Stimulated activated CD8-positive, alpha-beta memory T cell treated with anti-CD3 and anti-CD28 coated beads, Interleukin-2, amount 100 ng/mL, for 48 hours (primary cell): ENCODE measurements around the gene B3GNT7.
"Not testable (repeated sequence)": the region's sequence is repeated elsewhere in the genome, so short reads cannot be mapped to it uniquely, and the experiment has no call there.

ENCODE experiments used
- DNase-seq, 2 donors: peaks; one replicate each; pipeline ENCODE4 v3.0.0-alpha.2; 2020; ENCODE audit warnings: low read depth in 2 of 2

B3GNT7 gene, protein sequence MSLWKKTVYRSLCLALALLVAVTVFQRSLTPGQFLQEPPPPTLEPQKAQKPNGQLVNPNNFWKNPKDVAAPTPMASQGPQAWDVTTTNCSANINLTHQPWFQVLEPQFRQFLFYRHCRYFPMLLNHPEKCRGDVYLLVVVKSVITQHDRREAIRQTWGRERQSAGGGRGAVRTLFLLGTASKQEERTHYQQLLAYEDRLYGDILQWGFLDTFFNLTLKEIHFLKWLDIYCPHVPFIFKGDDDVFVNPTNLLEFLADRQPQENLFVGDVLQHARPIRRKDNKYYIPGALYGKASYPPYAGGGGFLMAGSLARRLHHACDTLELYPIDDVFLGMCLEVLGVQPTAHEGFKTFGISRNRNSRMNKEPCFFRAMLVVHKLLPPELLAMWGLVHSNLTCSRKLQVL

DNA sequence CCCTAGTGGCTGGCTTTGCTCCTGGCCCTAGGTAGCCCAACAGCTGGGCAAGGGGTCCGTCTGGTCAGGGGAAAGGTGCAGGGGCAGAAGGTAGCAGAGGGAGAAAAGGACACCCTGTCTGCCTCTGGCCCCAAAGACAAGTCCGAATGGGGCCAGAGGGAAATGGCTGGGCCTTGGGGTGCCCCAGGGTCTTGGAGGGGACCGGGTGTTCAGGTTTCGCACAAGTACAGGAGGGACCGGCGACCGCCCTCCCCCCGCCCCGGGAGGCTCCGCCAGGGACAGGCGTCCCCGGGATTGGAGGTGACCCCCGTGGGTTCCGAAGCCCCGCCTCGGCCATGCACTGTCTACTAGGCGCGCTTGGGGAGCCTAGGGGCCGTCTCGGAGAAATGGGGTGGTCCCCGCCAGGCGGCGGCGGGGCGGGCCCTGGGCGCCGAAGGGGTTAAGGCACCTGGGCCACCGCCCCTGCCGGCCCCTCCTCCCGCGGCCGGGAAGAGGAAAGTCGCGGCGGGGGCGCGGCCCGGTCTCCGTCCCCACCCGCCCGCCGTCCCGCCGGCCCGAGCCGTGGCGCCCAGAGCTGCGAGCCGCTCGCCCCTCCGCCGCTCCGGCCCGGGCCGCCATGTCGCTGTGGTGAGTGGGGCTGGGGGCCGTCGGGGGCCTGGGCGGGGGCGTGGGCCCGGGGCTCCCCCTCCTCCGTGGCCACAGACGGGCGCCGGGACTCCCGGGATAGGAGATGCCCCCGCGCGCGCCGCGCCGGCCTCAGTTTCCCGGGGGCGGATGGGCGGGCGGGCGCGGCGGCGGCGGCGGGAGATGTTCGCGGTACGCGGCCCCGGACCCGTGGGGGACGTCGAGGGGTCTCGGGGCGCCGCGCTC lies at the start of gene B3GNT7:
Gene B3GNT7, plus strand, starts transcription at position 523 of the 870 bp plus-strand sequence. Its CDS starts 94 bp downstream, at position 617.
- no peak for DNase-seq

DNA sequence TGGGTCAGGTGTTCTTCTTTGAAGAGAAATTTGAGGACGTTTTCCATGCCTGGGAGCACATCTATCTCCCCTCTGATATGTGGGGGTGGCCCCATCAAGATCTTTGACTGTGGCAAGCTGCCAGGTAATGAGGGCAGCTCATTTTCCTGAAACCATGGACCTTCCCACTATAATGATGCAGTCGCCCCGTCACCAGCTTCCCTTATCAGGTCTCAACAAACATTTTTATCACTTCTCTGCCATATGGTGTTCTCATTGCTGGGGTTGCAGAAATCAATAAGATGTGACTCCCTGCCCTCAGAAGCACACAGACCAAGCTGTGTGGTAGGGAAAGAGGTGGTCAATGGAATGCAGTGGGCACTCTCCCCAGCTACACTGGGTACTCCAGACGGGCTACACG lies 48.4 kb upstream of the B3GNT7 start:
- DNase-seq = no peak

DNA sequence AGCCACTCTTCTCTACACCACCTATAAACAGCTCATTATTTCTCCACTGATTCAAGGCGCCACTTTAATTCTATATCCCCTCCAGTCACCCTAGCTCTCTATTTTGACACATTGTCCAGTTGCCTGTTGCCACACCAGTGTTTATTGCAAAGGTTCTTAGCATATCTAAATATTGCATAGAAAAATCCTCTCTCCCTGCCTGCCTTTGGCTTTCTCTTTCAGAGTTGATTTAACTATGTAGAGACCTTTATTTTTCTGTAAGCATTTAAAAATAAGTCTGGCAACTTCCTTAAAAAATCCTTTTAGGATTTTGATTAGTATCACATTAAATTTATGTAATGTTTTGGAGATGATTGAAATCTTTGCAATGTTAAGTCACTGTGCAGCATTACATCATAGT lies 47.9 kb upstream of the B3GNT7 start:
- DNase-seq = no peak

DNA sequence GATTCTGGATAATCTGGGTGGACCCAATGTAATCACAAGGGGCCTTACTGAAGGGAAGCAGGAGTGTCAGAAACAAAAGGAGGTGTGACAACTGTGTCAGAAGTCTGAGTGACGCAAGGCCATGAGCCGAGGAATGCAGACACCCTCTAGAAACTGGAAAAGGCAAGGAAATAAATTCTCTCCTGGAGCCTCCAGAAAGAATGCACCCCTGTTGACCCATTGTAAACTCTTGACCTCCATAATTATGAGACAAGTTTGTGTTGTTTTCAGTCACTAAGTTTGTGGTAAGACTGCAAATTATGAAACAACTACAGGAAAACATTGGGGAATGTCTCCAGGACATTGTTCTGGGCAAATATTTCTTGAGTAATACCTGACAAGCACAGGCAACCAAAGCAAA lies 47.3 kb upstream of the B3GNT7 start:
- DNase-seq = no peak

DNA sequence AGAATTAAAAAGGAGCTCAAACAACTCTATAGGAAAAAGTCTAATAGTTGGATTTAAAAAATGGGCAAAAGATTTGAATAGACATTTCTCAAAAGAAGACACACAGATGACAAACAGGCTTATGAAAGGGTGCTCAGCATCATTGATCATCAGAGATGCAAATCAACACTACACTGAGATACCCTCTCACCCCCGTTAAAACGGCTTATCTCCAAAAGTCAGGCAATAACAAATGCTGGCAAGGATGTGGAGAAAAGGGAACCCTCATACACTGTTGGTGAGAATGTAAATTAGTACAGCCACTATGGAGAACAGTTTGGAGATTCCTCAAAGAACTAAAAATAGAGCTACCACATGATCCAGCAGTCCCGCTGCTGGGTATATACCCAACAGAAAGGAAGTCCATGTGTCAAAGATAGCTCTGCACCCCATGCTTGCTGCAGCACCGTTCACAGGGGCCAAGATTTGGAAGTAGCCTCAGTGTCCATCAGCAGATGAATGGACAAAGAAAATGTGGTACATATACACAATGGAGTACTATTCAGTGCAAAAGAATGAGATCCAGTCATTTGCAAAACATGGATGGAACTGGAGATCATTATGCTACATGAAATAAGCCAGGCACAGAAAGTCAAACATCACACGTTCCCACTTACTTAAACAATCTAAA lies 46.7 kb upstream of the B3GNT7 start:
- DNase-seq = no peak

DNA sequence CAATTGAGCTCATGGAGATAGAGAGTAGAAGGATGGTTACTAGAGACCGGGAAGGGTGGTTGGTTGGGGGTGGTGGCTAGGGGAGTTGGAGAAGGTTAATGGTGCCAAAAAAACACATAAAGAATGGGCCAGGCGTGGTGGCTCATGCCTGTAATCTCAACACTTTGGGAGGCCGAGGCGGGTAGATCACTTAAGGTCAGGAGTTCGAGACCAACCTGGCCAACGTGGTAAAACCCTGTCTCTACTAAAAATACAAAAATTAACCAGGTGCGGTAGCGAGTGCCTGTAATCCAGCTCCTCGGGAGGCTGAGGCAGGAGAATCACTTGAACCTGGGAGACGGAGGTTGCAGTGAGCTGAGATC lies 46.2 kb upstream of the B3GNT7 start:
- DNase-seq = not testable (repeated sequence)

DNA sequence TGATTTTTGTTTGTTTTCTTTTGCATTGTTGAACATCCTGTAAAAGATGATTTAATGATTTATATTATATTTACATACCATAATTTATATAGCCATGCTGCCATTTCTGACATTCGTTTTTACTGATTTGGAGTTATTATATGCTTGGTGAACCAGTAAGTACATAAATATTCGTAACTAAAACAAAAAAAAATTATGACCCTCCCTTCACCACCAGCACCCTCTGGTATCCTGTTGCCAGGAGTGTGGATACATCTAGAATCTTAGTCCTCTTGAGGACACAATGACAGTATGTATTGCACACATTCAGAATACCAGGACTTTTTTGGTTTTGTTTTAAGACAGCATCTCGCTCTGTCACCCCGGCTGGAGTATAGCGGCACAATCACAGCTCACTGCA lies 43.9 kb upstream of the B3GNT7 start:
- no peak for DNase-seq

DNA sequence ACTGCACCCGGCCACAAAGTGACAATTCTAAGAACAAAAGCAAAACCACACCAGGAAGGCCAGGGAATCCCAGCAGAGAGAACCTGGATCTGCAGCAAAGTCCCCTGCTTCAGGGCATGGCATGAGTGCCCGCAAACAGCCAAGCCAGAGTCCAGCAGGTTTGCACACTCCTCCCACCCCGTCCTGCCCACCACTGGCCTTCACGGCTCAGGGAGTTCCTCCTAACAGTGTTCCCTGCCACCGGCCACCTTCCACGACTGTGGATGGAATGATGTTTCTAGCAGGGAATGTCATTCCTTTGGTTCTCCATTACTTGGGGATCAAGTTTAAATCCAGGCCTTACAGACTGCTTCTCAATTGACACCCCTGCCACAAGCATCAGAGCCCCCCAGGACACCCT lies 42.0 kb upstream of the B3GNT7 start:
- DNase-seq = no peak

DNA sequence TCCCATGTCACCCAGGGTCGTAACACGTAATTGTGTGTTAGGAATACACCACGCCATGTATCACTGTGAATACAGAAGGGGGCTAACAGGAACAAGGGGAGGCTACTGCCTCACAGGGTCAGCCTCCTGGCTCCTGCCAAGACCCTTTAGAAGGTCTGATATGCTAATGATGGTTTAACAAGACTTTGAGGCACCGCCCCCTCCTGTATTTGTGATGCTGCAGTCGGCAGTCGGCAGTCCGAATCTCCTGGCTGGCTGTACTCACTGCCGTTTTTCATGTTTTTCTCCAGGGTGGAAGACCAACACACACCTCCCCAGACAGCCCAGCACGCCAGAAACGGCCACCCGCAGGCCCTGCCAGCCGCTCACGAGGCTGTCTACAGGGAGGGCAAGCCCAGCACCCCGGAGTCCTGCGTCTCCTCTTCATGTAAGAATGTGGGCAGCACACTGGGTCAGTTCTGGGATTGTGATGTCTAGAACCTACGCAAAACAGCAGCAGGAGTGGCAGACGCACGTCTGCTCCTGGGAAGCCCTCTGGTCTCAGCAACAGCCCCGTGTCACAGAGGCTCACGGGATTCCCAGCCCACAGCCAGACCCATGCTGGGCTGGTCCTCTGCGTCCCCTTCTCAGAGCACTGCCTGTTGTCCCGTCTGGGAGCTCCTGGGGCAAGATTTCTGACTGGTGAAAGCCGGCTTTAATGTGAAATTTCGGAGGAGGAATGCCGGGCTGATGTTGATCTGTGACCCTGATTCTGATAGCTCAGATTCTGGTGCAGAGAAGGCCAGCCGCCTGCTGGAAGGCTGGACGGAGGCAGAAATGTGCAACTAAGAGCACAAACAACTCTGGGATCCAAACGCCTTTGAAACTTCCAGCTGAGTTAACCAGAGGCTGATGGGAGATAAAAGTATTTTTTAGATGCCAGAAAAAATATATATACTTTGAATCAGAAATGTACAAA lies 39.7 kb upstream of the B3GNT7 start:
- DNase-seq = no peak

DNA sequence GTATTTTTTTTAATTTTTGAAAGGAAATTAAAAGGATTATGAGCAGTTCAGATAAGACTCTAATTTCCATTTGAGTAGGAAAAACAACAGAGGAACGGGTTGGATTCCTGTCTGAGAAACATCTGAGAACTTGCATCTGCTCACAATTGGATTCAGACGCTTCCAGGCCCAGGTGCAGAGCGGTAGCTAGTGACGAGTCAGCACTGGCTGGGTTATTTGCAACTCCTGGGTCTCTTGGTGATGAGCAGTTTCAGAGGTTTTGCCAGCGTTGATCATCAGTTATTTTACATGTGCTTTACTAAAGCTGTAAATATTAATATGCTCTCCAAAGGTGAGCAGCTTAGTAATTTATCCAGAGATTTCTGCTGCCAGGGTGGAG lies 39.1 kb upstream of the B3GNT7 start:
- no peak for DNase-seq

DNA sequence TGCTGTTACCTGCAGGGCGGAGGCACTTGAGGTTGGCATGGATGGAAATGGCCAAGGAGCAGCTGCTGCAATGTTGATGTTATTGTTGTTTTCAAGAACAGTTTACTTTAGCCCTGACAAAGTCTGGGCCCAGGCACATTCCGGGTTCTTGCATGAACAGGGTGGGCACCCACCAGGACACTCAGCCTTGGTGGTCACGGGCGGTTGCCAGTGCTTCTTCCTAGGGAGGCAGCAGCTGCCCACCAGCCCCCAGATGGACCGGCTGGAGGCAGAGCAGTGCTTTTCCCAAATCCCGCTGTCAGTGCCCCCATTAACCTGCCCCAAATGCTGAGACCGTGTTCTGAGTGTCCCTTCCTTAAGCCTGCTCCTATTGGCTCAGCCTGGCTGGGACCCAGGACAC lies 38.5 kb upstream of the B3GNT7 start:
- no peak for DNase-seq

DNA sequence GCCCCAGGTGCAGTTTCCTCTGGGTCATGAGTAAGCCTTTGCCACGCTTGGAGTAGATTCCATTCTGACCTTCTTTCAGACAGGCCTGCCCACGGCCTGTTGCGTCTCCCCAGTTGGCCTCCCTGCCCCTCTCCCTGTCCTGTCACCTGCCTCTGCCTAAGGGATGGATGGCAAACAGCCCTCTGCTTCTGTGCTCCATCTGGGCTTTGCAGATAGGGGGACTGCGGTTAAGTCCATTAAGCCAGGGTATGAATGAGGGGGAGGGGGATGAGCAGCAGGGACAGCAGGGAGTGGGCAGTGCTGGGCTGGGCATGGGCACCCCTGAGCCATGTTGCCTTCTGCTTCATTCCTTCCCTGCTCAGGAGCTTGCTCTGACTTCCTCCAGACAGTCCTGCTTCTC lies 37.6 kb upstream of the B3GNT7 start:
- no peak for DNase-seq

DNA sequence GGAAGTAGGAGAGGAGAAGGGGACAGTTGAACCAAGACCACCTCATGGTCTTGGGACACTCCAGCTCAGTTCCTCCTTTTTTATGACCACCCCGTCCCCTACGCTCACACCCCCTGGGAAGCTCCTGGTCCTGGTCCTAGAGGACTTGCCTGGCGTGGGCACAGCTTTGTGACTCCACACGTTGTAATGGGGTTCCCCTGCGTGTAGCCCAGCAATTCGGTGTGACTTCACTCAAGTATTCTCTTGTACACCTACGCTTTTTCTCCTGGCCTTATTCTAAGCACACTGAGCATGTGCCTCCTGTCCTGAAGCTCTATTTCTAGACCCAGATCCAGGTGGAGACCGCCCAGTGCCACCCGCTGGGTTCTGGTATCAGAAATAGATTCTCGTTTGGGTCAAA lies 36.1 kb upstream of the B3GNT7 start:
- no peak for DNase-seq

DNA sequence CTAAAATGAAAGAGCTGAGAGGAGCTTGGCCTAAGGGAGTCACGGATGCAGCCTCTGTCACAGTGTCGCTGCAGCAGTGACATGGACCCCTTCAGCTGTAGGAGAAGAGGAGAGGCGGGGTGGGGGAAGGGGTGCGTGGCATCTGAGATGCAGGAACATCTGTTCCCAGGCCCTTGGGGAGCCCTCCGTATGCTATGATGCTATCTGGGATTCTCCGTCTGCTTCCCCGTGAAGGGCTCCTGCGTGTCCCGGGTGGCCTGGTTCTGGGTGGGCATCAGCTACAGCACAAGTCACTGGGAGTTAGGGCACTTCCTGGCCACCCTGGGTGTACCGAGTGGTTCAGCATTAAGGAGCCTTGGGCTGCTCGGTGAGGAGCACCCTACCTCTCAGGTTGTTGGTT lies 35.6 kb upstream of the B3GNT7 start:
- DNase-seq = no peak

DNA sequence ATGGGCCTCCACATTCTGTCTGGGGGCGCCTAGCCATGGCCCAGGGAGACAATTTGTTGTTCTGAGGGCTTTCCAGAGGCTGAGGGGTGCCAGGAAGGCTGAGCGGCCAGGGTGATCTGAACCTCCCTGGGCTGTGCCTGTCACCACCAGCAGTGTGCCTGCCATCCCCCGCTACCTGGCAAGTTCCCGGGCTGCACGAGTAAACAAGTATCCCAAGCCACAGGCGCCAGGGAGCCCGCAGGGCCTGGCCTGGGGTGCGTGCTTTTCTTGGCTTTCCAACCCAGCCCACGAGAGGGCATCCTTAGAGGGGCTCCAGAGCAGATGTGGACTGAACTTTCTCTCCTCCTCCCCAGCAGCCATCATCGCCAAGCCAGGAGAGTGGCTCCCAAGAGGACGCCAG lies 35.1 kb upstream of the B3GNT7 start:
- DNase-seq = no peak

DNA sequence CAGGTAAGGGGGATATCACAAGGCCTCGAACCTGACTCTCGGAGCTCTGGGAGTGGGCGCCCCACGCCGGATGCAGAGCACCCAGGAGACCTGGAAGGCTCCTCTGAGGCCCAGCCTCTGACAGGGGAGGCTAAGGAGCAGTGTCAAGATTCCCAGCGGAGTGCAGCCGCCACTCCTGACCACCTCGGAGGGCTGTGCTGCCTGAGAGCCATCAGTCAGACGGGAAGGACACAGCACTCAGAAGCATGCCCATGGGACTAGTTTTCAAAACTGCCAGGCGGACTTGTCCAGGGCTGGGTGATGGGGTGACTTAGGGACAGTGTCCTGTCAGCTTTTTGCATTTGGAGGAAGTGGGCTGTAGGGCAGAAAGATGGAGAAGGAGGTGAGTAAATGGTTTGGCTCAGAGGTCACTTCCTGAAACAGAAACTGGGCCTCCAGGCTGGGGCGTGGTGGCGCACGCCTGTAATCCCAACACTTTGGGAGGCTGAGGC lies 34.6 kb upstream of the B3GNT7 start:
- DNase-seq = no peak

DNA sequence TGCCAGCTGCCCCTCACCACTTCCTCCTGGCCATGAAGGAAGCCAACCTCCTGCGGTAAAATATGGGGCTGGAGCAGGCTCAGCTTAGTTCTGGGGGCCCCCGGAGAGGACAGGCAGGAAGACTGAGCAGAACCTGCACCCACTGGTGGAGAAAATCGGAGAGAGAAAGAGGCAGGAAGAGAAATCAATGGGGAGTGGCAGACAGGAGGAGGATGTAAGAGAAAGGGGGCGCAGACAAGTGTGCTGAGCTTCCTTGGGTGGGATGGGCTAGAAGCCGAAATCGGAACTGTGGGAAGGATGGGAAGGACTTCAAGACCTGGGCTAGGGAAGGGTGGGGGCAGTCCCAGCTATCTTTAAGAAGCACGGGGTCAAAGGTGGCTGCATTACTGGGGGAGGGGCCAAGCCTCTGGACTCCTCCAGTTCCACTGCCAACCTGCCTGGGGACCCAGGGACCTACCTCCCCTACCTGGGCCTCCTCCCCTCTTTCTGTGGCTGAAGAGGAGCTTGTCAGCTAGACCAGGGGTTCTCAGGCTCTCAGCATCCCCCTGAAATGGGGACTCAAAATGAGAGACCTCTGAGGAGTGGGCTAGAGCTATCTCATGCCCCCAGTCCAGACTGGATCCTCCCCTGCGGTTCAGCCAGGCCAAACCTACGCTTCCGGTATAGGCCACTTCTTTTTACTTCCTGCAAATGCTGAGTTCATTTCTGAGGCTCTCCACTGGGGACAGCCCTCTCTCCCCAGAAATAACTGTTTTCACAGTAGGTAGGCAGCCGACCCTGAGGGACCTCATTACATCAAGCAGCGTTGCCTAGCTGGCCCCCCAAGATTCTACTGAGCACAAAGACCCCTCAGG lies 33.6 kb upstream of the B3GNT7 start:
- DNase-seq = no peak

DNA sequence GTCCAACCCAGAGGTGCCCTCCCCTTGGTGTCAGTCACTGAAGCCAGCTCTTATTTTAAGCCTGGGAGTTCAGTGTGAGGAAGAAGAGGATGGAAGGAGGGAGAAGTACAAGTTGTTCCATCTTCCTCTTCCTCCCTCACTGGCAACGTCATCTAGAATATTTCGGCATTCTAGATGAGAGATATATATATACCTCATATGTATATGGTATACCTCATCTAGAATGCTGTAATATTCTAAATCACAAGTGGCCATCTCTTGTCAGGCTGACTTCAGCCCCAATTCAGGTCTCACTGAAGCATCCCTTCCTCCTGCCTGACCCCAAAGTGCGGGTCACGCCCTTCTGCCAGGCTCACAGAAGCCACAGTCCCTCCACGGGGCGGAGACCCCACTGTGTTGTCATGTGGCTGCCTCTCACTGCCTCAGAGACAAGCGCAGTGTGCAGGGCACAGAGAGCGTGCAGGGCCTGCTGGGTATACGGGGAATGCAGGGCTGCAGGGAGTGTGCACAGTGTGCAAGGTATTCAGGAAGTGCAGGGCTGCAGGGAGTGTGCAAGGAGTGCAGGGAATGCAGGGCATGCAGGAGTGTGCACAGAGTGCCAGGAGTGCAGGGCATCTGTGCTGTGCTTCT lies 32.8 kb upstream of the B3GNT7 start:
- DNase-seq = no peak

DNA sequence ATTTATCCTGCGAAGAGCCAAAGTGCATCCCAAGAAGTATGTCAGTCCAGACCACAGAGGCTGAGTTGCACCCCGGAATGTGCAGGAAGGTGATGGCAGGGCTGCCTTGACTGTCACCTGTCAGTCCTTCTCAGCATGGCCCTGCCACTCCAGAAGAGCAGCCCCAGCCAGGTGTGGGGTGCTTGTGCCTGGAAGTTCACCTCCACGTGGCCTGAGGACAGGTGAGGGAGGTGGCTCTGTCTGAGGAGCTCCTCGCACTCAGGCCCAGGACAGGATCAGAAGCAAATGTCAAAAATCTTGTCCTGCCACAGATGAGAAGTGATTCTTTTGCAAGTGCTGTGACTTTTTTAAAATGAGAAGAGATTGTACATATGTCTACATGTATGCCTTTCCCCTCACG lies 31.4 kb upstream of the B3GNT7 start:
- no peak for DNase-seq
